HTR-8/SVneo (cell line): ENCODE measurements around the gene BAZ1A.

Experiments used
- DNase-seq: peaks from one replicate; pipeline ENCODE4 v3.0.0; 2011; ENCODE audit warnings: low spot score, mixed read lengths; ENCODE audit not compliant: insufficient read length
- FAIRE-seq: peaks from 2 replicates; lab custom pipeline; 2011; peaks lifted over from hg19 to GRCh38; lab: Jason Lieb, UNC

The BAZ1A gene, protein sequence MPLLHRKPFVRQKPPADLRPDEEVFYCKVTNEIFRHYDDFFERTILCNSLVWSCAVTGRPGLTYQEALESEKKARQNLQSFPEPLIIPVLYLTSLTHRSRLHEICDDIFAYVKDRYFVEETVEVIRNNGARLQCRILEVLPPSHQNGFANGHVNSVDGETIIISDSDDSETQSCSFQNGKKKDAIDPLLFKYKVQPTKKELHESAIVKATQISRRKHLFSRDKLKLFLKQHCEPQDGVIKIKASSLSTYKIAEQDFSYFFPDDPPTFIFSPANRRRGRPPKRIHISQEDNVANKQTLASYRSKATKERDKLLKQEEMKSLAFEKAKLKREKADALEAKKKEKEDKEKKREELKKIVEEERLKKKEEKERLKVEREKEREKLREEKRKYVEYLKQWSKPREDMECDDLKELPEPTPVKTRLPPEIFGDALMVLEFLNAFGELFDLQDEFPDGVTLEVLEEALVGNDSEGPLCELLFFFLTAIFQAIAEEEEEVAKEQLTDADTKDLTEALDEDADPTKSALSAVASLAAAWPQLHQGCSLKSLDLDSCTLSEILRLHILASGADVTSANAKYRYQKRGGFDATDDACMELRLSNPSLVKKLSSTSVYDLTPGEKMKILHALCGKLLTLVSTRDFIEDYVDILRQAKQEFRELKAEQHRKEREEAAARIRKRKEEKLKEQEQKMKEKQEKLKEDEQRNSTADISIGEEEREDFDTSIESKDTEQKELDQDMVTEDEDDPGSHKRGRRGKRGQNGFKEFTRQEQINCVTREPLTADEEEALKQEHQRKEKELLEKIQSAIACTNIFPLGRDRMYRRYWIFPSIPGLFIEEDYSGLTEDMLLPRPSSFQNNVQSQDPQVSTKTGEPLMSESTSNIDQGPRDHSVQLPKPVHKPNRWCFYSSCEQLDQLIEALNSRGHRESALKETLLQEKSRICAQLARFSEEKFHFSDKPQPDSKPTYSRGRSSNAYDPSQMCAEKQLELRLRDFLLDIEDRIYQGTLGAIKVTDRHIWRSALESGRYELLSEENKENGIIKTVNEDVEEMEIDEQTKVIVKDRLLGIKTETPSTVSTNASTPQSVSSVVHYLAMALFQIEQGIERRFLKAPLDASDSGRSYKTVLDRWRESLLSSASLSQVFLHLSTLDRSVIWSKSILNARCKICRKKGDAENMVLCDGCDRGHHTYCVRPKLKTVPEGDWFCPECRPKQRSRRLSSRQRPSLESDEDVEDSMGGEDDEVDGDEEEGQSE (N-terminal part only)

DNA sequence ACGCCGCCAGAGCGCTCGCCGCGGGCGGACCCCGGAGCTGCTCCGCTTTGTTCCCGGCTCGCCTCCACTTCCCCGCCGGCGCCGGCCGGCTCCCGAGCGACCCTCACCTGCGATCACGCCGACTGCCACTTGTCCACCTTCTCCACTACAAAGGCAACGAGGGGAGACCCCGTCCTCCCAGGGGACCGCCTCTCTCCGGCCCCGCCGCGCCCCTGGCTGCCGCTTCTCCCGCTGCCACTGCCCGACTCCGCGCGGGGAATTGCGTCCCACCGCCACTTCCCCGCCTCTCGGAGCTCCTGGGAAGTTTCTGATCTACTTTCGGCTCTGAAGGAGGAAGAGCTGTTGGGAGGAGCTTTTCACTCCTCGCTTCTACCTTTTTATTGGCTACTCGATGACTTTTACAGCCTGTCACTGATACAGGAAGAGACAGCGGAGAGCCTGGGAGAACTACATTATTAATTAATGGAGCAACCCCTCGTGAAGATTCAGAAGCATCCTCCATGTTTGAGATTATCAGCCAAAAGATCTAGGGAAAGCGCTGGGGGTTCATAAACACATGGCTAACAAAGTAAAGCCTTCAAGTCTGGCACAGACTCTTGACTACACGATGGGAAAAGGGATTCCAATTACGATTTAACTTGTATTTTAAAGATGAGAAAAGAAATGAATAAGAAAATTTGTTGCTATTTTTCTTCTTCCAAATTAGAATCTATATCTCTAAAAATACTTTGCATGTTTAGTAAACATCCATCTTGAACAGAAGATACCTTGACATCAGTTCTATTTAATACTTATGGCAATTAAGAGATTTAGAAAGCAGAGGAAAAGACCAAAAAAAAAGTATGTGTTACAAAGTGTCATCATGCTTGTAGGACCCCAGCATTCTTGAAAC lies at the start of gene BAZ1A:
Gene BAZ1A (minus strand): TSS at position 330 of the 892 bp plus-strand sequence. CDS start 756 bp downstream, outside the sequence.
- DNase-seq: peak; percentile 85
- no peak for FAIRE-seq

- no peak for DNase-seq
- no peak for FAIRE-seq
Measured at GRCh38 chr14:34920339-34920738, 45.2 kb upstream of the BAZ1A start.

DNA sequence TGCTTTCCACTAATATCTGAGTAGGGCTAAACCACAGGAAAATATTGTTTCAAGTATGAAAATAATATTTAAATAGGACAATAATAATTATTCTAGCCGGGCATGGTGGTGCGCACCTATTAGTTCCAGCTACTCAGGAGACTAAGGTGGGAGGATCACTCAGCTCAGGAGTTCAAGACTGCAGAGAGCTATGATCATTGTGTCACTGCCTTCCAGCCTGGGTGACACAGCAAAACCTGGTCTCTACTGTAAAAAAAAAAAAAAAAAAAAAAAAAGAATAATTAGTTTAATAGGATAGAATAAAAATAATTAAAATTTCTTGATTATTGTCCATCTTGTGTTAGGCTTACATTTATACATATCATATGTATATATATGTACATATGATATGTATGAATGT lies 38.5 kb upstream of the BAZ1A start:
- no peak for FAIRE-seq
- DNase-seq: no peak

- FAIRE-seq (no peak), DNase-seq (no peak)
Measured at GRCh38 chr14:34912966-34913365, 37.8 kb upstream of the BAZ1A start.

GRCh38 chr14:34912182-34912581 lies 37.0 kb upstream of the BAZ1A start:
- no peak for FAIRE-seq
- DNase-seq: no peak

DNA sequence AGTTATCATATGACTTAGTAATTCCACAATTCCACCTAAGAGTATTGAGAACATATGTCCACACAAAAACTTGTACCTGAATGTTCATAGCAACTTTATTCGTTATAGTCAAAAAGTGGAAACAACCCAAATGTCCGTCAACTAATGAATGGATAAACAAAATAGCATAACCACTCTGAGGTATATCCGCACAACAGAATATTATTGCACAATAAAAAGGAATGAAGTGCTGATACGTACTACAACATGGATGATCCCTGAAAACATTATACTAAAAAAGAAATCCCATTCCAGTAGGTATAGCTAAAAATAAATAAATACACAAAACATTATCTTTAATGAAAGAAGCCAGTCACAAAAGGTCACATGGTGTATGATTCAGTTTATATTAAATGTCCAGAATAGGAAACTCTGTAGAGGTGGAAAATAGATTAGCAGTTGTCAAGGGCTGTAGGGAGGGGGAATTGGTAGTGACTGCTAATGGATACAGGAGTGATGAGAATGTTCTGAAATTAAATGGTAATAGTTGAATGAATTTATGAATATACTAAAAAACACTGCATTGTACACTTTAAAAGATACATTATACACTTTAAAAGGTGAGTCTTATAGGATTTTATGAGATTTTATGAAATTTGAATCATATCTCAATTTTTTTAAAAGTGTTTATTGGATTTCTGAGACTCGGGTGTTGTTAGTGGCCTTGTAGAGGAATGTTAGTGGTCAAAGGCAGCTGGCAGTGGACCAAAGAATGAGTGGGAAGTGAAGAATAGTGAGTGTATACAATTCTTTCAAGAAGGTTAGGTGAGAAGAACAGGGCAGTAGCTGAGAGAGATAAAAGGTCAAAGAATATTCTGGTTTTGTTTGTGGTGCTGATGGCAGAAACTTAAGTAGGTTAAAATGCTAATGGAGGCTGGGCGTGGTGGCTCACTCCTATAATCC lies 36.3 kb upstream of the BAZ1A start:
- DNase-seq: peak; percentile 19
- no peak for FAIRE-seq

DNA sequence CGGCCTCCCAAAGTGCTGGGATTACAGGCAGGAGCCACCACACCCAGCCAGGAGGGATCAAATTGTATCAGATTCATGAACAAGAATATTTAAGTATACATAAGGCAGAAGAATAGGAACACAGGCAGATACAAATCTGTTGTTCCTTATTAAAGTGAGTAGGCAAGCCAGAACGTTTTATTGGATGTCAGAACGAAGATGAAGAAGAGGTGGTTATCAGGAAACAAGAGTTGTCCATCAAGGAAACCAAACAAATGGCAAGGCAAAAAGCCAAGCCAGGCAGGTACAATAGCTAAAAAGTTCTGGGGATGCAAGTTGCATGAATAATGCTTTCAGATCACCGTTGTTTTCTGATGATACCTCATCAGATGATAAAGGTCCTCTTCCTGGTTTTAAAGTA lies 31.1 kb upstream of the BAZ1A start:
- DNase-seq (no peak), FAIRE-seq (no peak)

DNA sequence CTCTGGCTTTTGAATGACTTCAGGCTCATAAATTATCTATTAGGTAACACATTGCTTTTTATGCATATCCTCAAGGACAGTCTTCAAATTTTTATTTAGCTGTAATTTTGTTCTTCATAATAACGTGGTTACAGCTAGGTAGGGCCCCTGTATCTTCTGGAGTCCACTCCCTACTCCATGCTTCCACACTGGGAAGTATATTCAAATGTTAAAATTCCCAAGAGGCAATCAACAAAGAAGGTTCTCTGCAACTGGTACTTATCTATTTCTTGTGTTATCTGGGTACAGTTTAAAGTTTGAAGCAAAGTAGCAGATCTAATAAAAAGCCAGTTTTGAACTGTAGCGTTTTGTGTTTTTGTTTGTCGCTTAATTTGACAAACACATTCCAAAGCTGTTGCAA lies 20.1 kb upstream of the BAZ1A start:
- no peak for FAIRE-seq

GRCh38 chr14:34890937-34891336 lies 15.8 kb upstream of the BAZ1A start:
- DNase-seq (no peak), FAIRE-seq (no peak)

More for the DNA sequence above, 20.1 kb upstream of the BAZ1A start:
- no peak for DNase-seq

GRCh38 chr14:34888186-34888585 lies 13.0 kb upstream of the BAZ1A start:
- FAIRE-seq: no peak
- DNase-seq: no peak

- no peak for DNase-seq
- no peak for FAIRE-seq
Measured at GRCh38 chr14:34883954-34884353, 8.8 kb upstream of the BAZ1A start.

DNA sequence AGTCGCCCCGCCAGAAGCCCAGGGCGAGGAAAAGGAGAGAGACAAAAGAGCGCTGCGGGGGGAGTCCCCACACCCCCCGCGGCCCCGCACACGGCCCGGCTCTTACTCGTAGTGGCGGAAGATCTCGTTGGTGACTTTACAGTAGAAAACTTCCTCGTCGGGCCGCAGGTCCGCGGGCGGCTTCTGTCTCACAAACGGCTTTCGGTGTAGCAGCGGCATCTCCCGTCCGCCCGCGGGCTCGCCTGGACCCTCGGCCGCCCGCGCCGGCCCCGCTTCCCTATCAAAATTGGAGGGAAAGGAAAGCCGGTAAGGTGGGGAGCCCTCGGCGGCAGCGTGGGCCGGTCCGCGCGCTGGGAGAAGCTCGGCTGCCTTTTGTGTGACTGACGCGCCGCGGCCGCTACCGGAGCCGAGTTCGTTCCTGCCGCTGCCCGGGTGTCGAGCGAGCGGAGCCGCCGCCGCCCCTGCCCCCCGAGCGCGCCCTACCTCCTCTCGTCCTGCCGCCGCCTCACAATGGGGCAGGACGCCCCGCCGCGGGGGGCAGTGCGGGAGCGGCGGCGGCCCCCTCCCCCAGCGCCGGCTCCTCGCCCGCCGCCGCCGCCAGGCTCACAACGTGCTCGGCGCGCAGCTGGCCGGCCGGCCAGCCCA lies 652 bp downstream of the BAZ1A start:
- no peak for FAIRE-seq
- peak; percentile 15 for DNase-seq

- no peak for FAIRE-seq
- DNase-seq: peak; percentile 48
Measured at GRCh38 chr14:34873589-34874385, 1.4 kb downstream of the BAZ1A start.

DNA sequence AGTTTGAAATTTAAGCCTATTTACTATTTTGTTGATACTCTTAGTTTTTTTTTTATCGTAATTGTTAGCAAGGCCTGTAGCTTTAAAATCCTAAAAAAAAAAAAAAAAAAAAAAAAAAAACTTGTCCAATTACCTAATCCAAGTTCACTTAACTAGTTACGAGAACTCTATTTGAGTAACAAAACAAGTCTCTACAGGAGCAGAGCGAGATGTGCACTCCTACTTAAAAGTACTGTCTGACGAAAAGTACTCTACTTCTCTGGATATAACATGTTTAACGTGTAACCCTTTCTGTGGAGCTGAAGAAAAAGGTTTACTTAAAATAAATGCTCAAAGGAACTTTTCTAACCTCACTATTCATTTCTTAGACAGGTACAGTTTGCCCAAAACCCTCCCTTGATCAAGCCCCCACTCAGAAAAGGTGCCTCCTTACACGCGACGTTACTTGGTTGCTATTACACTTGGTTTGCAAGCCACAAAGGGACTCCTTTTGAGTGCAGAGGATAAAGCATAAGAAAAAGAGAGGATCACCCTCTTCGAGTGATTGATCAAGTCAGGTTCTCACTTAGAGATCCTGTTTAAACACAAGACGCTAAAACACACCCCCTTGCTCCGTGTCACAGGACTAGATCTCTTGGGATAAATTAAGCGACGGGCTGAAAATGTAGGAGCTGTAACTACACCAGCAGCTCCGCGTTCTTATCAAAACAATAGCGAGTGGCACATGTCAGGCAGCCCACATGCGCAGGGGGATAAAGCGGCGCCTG lies 2.2 kb downstream of the BAZ1A start:
- DNase-seq (peak; percentile 9), FAIRE-seq (no peak)

GRCh38 chr14:34867199-34867598 lies 8.0 kb downstream of the BAZ1A start:
- no peak for FAIRE-seq

GRCh38 chr14:34865889-34866574 lies 9.1 kb downstream of the BAZ1A start:
- DNase-seq (no peak), FAIRE-seq (no peak)

More at GRCh38 chr14:34867199-34867598, 8.0 kb downstream of the BAZ1A start:
- DNase-seq: no peak
